Neural cell (in vitro differentiated cells): Measurements from ENCODE around the gene HEG1.

Experiments
- CTCF ChIP-seq: fragments of 450-650 bp; IDR thresholded peaks from 2 replicates; pipeline ENCODE4 v1.5.1; 2014; ENCODE audit warnings: antibody characterized with exemption, mild to moderate bottlenecking, moderate library complexity; ENCODE audit not compliant: poor library complexity, severe bottlenecking
- EP300 ChIP-seq: fragments of 450-650 bp; conservative IDR thresholded peaks from 2 replicates; pipeline ENCODE4 v1.6.1; 2014; ENCODE audit warnings: antibody characterized with exemption, mild to moderate bottlenecking, moderate library complexity; ENCODE audit not compliant: poor library complexity, severe bottlenecking
- EZH2 ChIP-seq: fragments of 200-600, 300-800 bp; shearing (Covaris generic), sonication (generic); IDR thresholded peaks from 2 replicates; pipeline ENCODE4 v1.6.1; 2014; ENCODE audit warnings: antibody characterized with exemption, low read length, borderline replicate concordance, mild to moderate bottlenecking; ENCODE audit not compliant: insufficient read depth, poor library complexity, severe bottlenecking
- MXI1 ChIP-seq: fragments of 450-650 bp; conservative IDR thresholded peaks from 2 replicates; pipeline ENCODE4 v1.6.1; 2014; ENCODE audit warnings: antibody characterized with exemption, mild to moderate bottlenecking; ENCODE audit not compliant: poor library complexity, severe bottlenecking
- POLR2AphosphoS5 ChIP-seq: IDR thresholded peaks from 2 replicates; pipeline ENCODE4 v1.6.1; 2012
- RAD21 ChIP-seq: fragments of 450-650 bp; conservative IDR thresholded peaks from 2 replicates; pipeline ENCODE4 v1.6.1; 2014; ENCODE audit warnings: antibody characterized with exemption, mild to moderate bottlenecking, moderate library complexity
- REST ChIP-seq: IDR thresholded peaks from 2 replicates; pipeline ENCODE4 v1.6.1; 2012; ENCODE audit warnings: borderline replicate concordance
- SMC3 ChIP-seq: fragments of 450-650 bp; conservative IDR thresholded peaks from 2 replicates; pipeline ENCODE4 v1.6.1; 2014; ENCODE audit warnings: antibody characterized with exemption, mild to moderate bottlenecking, moderate library complexity; ENCODE audit not compliant: poor library complexity
- TAF1 ChIP-seq: IDR thresholded peaks from 2 replicates; pipeline ENCODE4 v1.6.1; 2012; ENCODE audit warnings: low read depth

GRCh38 chr3:125017406-125017805 is 38.4 kb downstream of the HEG1 start:
- TF ChIP-seq CTCF (no peak), RAD21 (no peak), POLR2AphosphoS5 (no peak), EZH2 (no peak), REST (no peak), MXI1 (no peak), EP300 (no peak), SMC3 (no peak), TAF1 (no peak)
